Dermis blood vessel endothelial cell (primary cell): Measurements from ENCODE around the gene BBS10. TPM values are rescaled to one million over a fixed set of nuclear protein-coding genes. Genes with fewer than 3 reads are reported as not detected.
A peak's percentile ranks its signal among the peaks of the same experiment; 100 is the strongest.
"Not testable (repeated sequence)": the region's sequence is repeated elsewhere in the genome, so short reads cannot be mapped to it uniquely, and the experiment has no call there.

Source experiments
- DNase-seq: peaks from one replicate; pipeline ENCODE4 v3.0.0; 2010
- total RNA-seq: library from RNA; depleted of rRNA; stranded (reverse); fragments of >200 nt; gene quantifications from 2 replicates; pipeline ENCODE4 v1.2.3, GENCODE V29; 2014

BBS10 gene
- total RNA-seq, 1 donor from 2014 or later = 12.8 TPM

DNA sequence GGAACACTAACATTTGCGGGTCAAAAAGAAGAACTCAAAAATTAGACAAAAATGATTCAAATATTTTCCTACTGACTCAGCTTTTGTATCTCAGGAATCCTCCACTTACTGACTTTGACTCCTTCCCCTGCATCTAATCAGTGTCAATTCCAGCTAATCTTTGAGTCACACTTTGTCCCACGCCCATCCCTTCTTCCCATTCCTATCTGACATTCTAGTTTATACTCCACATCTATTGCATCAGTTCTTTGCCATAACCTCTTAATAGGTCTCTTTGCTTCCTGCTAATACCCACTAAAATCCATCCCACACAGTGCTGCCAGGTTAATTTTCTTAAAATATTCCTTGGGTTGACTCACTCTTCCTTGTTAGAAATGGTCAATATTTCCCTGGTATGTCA lies 19.1 kb downstream of the BBS10 start:
- DNase-seq = peak; percentile 64

DNA sequence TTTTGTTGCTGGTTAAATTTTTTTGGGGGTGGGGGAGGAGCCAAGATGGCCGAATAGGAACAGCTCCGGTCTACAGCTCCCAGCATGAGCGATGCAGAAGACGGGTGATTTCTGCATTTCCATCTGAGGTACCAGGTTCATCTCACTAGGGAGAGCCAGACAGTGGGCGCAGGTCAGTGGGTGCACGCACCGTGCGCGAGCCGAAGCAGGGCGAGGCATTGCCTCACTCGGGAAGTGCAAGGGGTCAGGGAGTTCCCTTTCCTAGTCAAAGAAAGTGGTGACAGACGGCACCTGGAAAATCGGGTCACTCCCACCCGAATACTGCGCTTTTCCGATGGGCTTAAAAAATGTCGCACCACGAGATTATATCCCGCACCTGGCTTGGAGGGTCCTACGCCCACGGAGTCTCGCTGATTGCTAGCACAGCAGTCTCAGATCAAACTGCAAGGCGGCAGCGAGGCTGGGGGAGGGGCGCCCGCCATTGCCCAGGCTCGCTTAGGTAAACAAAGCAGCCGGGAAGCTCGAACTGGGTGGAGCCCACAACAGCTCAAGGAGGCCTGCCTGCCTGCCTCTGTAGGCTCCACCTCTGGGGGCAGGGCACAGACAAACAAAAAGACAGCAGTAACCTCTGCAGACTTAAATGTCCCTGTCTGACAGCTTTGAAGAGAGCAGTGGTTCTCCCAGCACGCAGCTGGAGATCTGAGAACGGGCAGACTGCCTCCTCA lies 28.5 kb downstream of the BBS10 start:
- not testable (repeated sequence) for DNase-seq

- DNase-seq = no peak
Measured at GRCh38 chr12:76318773-76319594, 29.2 kb downstream of the BBS10 start.

- DNase-seq = no peak
Measured at GRCh38 chr12:76317976-76318375, 30.2 kb downstream of the BBS10 start.

DNA sequence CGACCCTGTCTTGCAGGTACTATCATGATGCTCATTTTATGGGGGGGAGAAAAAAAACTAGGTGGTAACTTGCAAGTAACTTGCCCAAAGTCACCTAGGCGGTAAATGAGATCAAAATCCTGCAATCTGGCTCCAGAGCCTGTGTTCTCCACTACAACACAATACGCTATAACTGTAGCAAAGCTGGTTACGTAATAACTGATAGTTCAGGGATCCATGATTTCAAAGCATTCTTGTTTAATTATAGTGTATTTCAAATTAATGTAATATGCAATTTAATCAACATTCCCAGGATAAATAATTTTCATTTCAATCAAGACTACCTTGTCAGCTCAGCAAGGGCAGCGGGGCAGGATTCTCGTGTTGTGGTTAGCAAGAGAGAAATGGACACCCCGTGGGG lies 31.7 kb downstream of the BBS10 start:
- no peak for DNase-seq

DNA sequence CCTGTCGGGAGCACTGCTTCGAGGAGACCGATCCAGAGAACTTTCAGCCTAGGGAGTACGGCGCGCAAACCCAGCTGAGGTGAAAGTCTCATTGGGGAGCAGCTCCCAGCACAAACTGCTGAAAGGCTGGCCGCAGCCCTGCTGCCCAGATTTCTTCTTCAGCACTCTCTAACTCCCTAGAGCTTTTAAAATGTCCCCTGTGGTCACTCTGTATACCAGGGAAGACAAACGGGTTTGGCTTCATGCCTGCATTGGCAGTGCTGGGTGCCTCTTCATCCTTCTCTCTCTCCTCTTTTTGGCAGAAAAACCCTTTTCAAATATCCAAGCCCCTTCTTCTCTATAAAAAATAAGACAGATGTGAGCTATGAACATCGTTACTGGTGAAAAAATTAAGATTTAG lies 34.9 kb downstream of the BBS10 start:
- no peak for DNase-seq

DNA sequence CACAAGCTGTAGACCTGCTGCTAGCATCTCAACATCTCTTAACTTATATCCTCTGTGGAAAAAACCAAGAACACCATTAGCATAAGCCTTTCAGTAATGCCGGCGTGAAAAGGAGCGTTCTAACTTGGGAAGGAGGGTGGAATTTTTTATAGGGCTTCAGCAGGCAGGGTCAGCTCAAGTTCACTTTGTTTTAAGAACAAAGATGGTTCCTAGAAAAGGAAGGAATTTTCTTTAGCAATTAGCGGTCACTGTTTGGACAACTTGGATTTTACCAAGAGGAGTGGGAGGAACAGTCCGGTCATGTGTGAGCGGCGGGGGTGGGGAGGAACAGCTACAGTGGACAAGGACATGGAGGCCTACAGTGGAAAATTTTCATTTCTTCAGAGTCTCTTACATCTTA lies 35.9 kb downstream of the BBS10 start:
- no peak for DNase-seq

DNA sequence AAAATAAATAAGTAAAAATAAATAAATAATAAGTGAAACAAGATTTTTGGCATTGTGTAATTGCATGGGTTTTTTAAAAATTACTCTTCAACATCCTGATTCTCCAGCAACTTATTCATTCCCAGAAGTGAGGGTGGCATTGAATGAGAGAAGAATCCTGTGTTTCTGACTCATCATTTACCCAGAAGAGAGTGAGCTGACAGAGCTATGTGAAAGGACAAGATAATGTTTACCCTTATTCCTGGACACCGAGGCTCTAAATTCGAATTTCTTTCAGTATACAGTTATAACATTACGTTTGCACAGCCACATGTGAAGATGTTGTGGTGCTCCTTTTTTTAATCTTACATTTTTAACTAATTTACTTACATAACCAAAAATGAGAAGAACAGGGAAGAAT lies 36.4 kb downstream of the BBS10 start:
- no peak for DNase-seq

- no peak for DNase-seq
Measured at GRCh38 chr12:76310110-76310509, 38.1 kb downstream of the BBS10 start.

DNA sequence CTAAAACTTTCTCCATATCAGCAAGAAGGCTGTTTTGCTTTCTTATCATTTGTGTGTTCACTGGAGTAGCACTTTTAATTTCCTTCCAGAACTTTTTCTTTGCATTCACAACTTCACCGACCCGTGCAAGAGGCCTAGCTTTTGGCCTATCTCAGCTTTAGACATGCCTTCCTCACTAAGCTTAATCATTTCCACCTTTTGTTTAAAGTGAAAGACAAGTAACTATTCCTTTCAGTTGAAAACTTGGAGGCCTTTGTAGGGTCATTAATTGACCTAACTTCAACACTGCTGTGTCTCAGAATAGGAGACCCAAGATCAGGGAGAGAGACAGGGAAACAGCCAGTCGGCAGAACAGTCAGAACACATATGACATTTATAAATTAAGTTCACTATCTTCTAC lies 39.3 kb downstream of the BBS10 start:
- DNase-seq = peak; percentile 71

DNA sequence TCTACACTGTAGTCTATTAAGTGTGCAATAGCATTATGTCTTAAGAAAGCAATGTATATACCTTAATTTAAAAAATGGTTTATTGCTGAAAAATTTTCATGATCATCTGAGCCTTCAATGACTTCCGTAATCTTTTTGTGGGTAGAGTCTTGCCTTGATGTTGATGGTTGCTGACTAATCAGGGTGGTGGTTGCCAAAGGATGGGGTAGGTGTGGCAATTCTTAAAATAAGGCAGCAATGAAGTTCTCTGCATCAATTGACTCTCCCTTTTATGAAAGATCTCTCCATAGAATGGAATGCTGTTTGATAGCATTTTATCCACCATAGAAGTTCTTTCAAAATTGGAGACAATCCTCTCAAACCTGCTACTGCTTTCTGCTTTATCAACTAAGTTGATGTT lies 41.1 kb downstream of the BBS10 start:
- no peak for DNase-seq

GRCh38 chr12:76303989-76304460 lies 44.2 kb downstream of the BBS10 start:
- DNase-seq = no peak

- DNase-seq = no peak
Measured at GRCh38 chr12:76303365-76303764, 44.9 kb downstream of the BBS10 start.

- no peak for DNase-seq
Measured at GRCh38 chr12:76300297-76300665, 47.9 kb downstream of the BBS10 start.

DNA sequence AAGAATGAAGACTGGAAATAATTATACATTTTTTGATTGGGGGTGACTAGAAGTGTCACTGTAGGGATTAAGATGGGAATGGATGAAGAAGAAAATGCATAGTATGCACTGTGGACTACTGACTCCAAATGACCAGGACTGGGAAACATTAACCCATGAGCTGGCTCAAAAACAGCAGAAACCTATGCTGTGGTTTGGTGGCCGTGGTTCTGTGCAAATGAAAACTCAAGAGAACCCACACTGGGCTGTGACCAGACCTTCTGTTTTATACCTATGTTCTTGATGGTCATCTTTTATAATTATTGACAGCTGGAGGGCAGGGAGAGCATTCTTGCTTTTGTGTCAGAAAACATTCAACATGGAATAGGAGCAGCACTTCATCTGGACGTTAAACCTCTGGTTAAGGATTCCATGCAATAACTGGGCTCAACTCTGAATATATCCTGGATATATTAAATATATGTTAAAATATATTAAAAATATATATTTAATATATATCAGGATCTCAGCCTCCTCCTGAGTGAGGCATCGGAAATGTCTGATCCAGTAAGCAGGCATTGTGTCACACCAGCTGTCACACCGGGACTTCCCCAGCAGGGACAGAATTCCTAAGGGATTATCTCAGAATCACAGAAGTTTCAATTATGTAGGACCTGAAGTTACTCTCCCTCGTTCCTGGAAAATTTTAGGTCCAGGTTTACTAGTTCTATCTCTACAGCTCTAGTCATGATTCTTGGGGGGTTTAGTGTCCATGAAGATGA lies 48.5 kb downstream of the BBS10 start:
- no peak for DNase-seq

Other genes with a start within 250 kb of the BBS10 start
- gene OSBPL8, start 211.4 kb upstream of the BBS10 start, total RNA-seq = 35.4 and 53.1 TPM in 2 replicates